ENCODE results near the gene GNS. TPM values are rescaled to one million over a fixed set of nuclear protein-coding genes. Genes with fewer than 3 reads are reported as not detected.

The GNS gene
- total RNA-seq: 60.6 and 143 TPM in 2 replicates

DNA sequence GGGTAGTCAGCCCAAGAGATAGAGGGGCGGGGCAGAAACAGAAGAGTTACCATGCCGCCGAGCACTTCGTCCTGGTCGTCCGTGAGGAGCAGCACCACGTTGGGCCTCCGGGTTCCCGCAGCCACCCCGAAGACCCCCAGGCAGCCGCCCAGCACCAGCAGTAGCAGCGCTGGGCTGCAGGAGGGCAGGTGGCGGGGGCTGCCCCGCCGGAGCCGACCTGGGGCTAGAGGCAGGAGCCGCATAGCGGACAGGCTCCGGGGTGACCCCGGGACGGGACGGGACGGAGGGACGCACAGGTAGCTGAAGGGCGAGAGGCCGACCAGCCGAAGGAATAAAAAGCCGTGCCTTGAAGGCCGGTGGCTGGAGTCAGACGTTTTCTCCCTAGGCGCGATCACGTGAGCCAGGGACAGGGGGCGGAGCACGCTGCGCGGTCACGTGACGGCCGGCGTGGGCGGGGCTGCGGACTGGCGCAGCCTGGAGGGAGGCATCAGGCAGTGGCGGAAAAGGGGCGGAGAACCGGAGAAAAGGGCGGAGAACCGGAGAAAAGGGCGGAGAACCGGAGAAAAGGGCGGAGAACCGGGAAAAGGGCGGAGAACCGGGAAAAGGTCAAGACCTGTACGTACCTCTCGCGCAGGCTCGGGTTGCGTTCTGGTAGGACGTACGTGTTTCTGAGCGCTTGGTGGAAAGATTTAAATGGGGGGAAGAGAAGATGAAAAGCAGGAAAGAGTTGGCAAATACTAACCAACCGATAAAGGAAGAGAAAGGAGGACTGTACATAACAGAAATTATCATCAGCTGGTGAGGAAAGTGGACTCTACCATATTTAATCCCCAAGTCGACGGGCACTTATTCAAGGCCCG is at the start of gene GNS:
Gene GNS, minus strand, starts transcription at position 372 of the 860 bp plus-strand sequence. Its CDS starts 130 bp downstream, at position 242.

Other genes with a start within 250 kb of the GNS start
- gene RASSF3, start 148.9 kb downstream of the GNS start, total RNA-seq: 9.0 and 11.4 TPM in 2 replicates
- gene TBC1D30, start 65.2 kb upstream of the GNS start, total RNA-seq: 0.65 and 0.89 TPM in 2 replicates

Measured in mesangial cell (primary cell).